Natural killer cell (primary cell): ENCODE data around the gene ZFAND2B. TPM values are rescaled to one million over a fixed set of nuclear protein-coding genes. Genes with fewer than 3 reads are reported as not detected.

ENCODE experiments used
- total RNA-seq, 4 donors: library from RNA; stranded (reverse); fragments of 120-200 nt in 1 of 4; gene quantifications; one replicate each; pipeline versions ENCODE4 v1.2.3 to v1.2.4, GENCODE V29; 2013 to 2022

ZFAND2B gene
- total RNA-seq, 3 donors from 2014 or later (not counting 1 experiment from before 2014, with no cell fraction given) = 67.6 to 84.0 (median 83.4) TPM

Other genes starting within 250 kb of the ZFAND2B start
- gene CDK5R2, start 247.1 kb upstream of the ZFAND2B start, total RNA-seq = not detected
- gene FEV, start 221.6 kb upstream of the ZFAND2B start, total RNA-seq = not detected
- not detected for gene CRYBA2, start 213.4 kb upstream of the ZFAND2B start, total RNA-seq
- not detected for gene CFAP65, start 165.3 kb upstream of the ZFAND2B start, total RNA-seq
- gene IHH, start 145.9 kb upstream of the ZFAND2B start, total RNA-seq = not detected
- gene NHEJ1, start 46.0 kb upstream of the ZFAND2B start, total RNA-seq = 10 to 100 TPM in 2 of 3 donors, 1 to 10 TPM in 1; 9.9 to 12.7 (median 11.0) TPM
- 1 to 10 TPM in 1 of 3 donors, under 1 TPM in 2; 0.48 to 1.1 (median 0.89) TPM for gene SLC23A3, start 36.8 kb upstream of the ZFAND2B start, total RNA-seq
- 10 to 100 TPM; 64.4 to 72.4 (median 64.8) TPM for gene CNPPD1, start 29.9 kb upstream of the ZFAND2B start, total RNA-seq
- gene RETREG2, start 28.5 kb upstream of the ZFAND2B start, total RNA-seq = 10 to 100 TPM; 77.0 to 81.9 (median 79.0) TPM
- gene ABCB6, start 12.2 kb downstream of the ZFAND2B start, total RNA-seq = 1 to 10 TPM in 2 of 3 donors, under 1 TPM in 1; 0.93 to 3.4 (median 1.9) TPM
- 100 to 1,000 TPM in 2 of 3 donors, 10 to 100 TPM in 1; 98.1 to 110 (median 108) TPM for gene ATG9A, start 22.9 kb downstream of the ZFAND2B start, total RNA-seq
- gene ANKZF1, start 23.0 kb downstream of the ZFAND2B start, total RNA-seq = 100 to 1,000 TPM; 100 to 148 (median 117) TPM
- gene GLB1L, start 38.7 kb downstream of the ZFAND2B start, total RNA-seq = 1 to 10 TPM; 4.3 to 7.7 (median 4.5) TPM
- gene STK16, start 38.7 kb downstream of the ZFAND2B start, total RNA-seq = 10 to 100 TPM; 28.7 to 32.5 (median 32.4) TPM
- gene TUBA4B, start 46.5 kb downstream of the ZFAND2B start, total RNA-seq = not detected
- gene TUBA4A, start 47.1 kb downstream of the ZFAND2B start, total RNA-seq = 100 to 1,000 TPM; 145 to 188 (median 146) TPM
- 100 to 1,000 TPM in 1 of 3 donors, 10 to 100 TPM in 2; 70.3 to 108 (median 98.3) TPM for gene DNAJB2, start 72.6 kb downstream of the ZFAND2B start, total RNA-seq
- gene PTPRN, start 102.6 kb downstream of the ZFAND2B start, total RNA-seq = under 1 TPM in 2 of 3 donors, not detected in 1; 0.23 to 0.35 TPM
- gene RESP18, start 126.0 kb downstream of the ZFAND2B start, total RNA-seq = not detected
- gene DNPEP, start 181.1 kb downstream of the ZFAND2B start, total RNA-seq = 100 to 1,000 TPM in 2 of 3 donors, 10 to 100 TPM in 1; 97.8 to 112 (median 103) TPM
- not detected for gene DES, start 211.6 kb downstream of the ZFAND2B start, total RNA-seq
- 1 to 10 TPM in 2 of 3 donors, under 1 TPM in 1; 0.35 to 1.5 (median 1.2) TPM for gene SPEG, start 228.1 kb downstream of the ZFAND2B start, total RNA-seq